ENCODE results near the gene LDLRAD4. TPM values are rescaled to one million over a fixed set of nuclear protein-coding genes. Genes with fewer than 3 reads are reported as not detected.

Gene LDLRAD4
- total RNA-seq, 4 donors from 2014 or later = 2.7 to 22.5 (median 10.8) TPM

GRCh38 chr18:13460946-13461345 is 242.4 kb downstream of the LDLRAD4 start:
- TF ChIP-seq CTCF (IDR thresholded peaks at IDR 0.05) (no peak), POLR2A (IDR thresholded peaks at IDR 0.05) (no peak)
- DNase-seq (ENCODE audit: low spot score in 2 of 2) = peak in 1 of 2 donors; percentile 66
- 86 to 97% methylated on average over 12 of the region's 12 CpGs for WGBS, 2 donors
- H3K4me3 ChIP-seq (ENCODE audit: low read depth, poor library complexity, severe bottlenecking) = no peak overlapping the region
- intact Hi-C loops (cut with DNase I; ENCODE audit: low total_unique reads) = no loop called here

- H3K4me3 ChIP-seq (ENCODE audit: low read depth, poor library complexity, severe bottlenecking) = no peak overlapping the region
- intact Hi-C loops (cut with DNase I; ENCODE audit: low total_unique reads) = no loop called here
- WGBS, 2 donors = 93 to 94% methylated on average over 5 of the region's 5 CpGs
- no peak for DNase-seq (ENCODE audit: low spot score in 2 of 2)
- TF ChIP-seq CTCF (IDR thresholded peaks at IDR 0.05) (no peak), POLR2A (IDR thresholded peaks at IDR 0.05) (no peak)
Observed at GRCh38 chr18:13461469-13461868, 242.9 kb downstream of the LDLRAD4 start.

- 95% methylated on average over 5 of the region's 5 CpGs for WGBS, 2 donors
- intact Hi-C loops (cut with DNase I; ENCODE audit: low total_unique reads) = no loop called here
- H3K4me3 ChIP-seq (ENCODE audit: low read depth, poor library complexity, severe bottlenecking) = no peak overlapping the region
- TF ChIP-seq POLR2A (IDR thresholded peaks at IDR 0.05) (no peak), CTCF (IDR thresholded peaks at IDR 0.05) (no peak)
- peak in 1 of 2 donors; percentile 79 for DNase-seq (ENCODE audit: low spot score in 2 of 2)
Observed at GRCh38 chr18:13461936-13462335, 243.4 kb downstream of the LDLRAD4 start.

- intact Hi-C loops (cut with DNase I; ENCODE audit: low total_unique reads) = no loop called here
- DNase-seq (ENCODE audit: low spot score in 2 of 2) = peak in 1 of 2 donors; percentile 67
- no peak for TF ChIP-seq CTCF (IDR thresholded peaks at IDR 0.05)
- no peak for TF ChIP-seq POLR2A (IDR thresholded peaks at IDR 0.05)
- no peak overlapping the region for H3K4me3 ChIP-seq (ENCODE audit: low read depth, poor library complexity, severe bottlenecking)
- WGBS, 2 donors = 84 to 92% methylated on average over 11 of the region's 11 CpGs
Observed at GRCh38 chr18:13462686-13463085, 244.1 kb downstream of the LDLRAD4 start.

GRCh38 chr18:13463526-13464210 is 245.1 kb downstream of the LDLRAD4 start:
- no peak overlapping the region for H3K4me3 ChIP-seq (ENCODE audit: low read depth, poor library complexity, severe bottlenecking)
- intact Hi-C loops (cut with DNase I; ENCODE audit: low total_unique reads) = no loop called here
- 71 to 76% methylated on average over 6 of the region's 6 CpGs for WGBS, 2 donors
- TF ChIP-seq CTCF (IDR thresholded peaks at IDR 0.05) = no peak
- no peak for TF ChIP-seq POLR2A (IDR thresholded peaks at IDR 0.05)
- peak in 1 of 2 donors; percentile 52 for DNase-seq (ENCODE audit: low spot score in 2 of 2)

Data from lower leg skin (tissue), 4 donors.